Mesenchymal stem cell (in vitro differentiated cells and primary cell): ENCODE data around the gene CCL4.

ENCODE experiments used
- DNase-seq: peaks from one replicate; pipeline ENCODE4 v3.0.0-alpha.2; 2013
- H2AFZ ChIP-seq: one replicate; pipeline ENCODE4 v1.6.1; 2013; ENCODE audit warnings: low read depth, mild to moderate bottlenecking, control low read depth, inconsistent platforms, low read length, moderate library complexity
- H2AK5ac ChIP-seq: 2 replicates; pipeline ENCODE4 v1.6.1; 2013; ENCODE audit warnings: low read length, moderate library complexity, mild to moderate bottlenecking, inconsistent platforms; ENCODE audit not compliant: severe bottlenecking
- H2BK120ac ChIP-seq: one replicate; pipeline ENCODE4 v1.6.1; 2013; ENCODE audit warnings: low read depth, mild to moderate bottlenecking, inconsistent platforms, low read length, moderate library complexity
- H2BK12ac ChIP-seq, 2 experiments: one replicate each; pipeline ENCODE4 v1.6.1; 2013; ENCODE audit warnings: inconsistent platforms in 2 of 2, low read length in 2 of 2, mild to moderate bottlenecking in 2 of 2, moderate library complexity in 2 of 2, control low read depth in 1 of 2
- H2BK15ac ChIP-seq: one replicate; pipeline ENCODE4 v1.6.1; 2013; ENCODE audit warnings: mild to moderate bottlenecking, low read depth, inconsistent platforms; ENCODE audit not compliant: poor library complexity, severe bottlenecking
- H2BK5ac ChIP-seq: 2 replicates; pipeline ENCODE4 v1.6.1; 2013; ENCODE audit warnings: low read depth, mild to moderate bottlenecking, low read length, control low read depth, inconsistent platforms; ENCODE audit not compliant: poor library complexity, severe bottlenecking
- H3K14ac ChIP-seq, 2 experiments: one replicate each; pipeline ENCODE4 v1.6.1; 2013; ENCODE audit warnings: inconsistent platforms in 2 of 2, low read length in 2 of 2, control low read depth in 1 of 2, mild to moderate bottlenecking in 1 of 2, moderate library complexity in 1 of 2
- H3K18ac ChIP-seq, 2 experiments: one replicate each; pipeline ENCODE4 v1.6.1; 2013; ENCODE audit warnings: inconsistent platforms in 2 of 2, low read length in 2 of 2, control low read depth in 1 of 2, low read depth in 1 of 2, mild to moderate bottlenecking in 1 of 2
- H3K23ac ChIP-seq, 2 experiments: one replicate each; pipeline ENCODE4 v1.6.1; 2013; ENCODE audit warnings: inconsistent platforms in 2 of 2, low read length in 2 of 2, mild to moderate bottlenecking in 2 of 2, moderate library complexity in 2 of 2, control low read depth in 1 of 2
- H3K27ac ChIP-seq: 2 replicates; pipeline ENCODE4 v1.5.1; 2013; ENCODE audit warnings: mild to moderate bottlenecking, moderate library complexity, low read length, control low read depth, inconsistent platforms; ENCODE audit not compliant: poor library complexity, severe bottlenecking
- H3K27me3 ChIP-seq, 2 experiments: 2 replicates each; pipeline versions ENCODE4 v1.6.1 to v1.7.0; 2013; ENCODE audit warnings: low read length in 2 of 2, mild to moderate bottlenecking in 2 of 2, moderate library complexity in 2 of 2, control low read depth in 1 of 2, inconsistent platforms in 1 of 2; ENCODE audit not compliant: control insufficient read depth in 1 of 2, insufficient read depth in 1 of 2
- H3K36me3 ChIP-seq, 2 experiments: 2 replicates each; pipeline versions ENCODE4 v1.6.1 to v1.7.0; 2013; ENCODE audit warnings: low read length in 2 of 2, control low read depth in 1 of 2, inconsistent platforms in 1 of 2, low read depth in 1 of 2, mild to moderate bottlenecking in 1 of 2; ENCODE audit not compliant: insufficient read depth in 2 of 2, control insufficient read depth in 1 of 2
- H3K4ac ChIP-seq, 2 experiments: one replicate each; pipeline ENCODE4 v1.6.1; 2013; ENCODE audit warnings: inconsistent platforms in 2 of 2, low read length in 2 of 2, mild to moderate bottlenecking in 2 of 2, moderate library complexity in 2 of 2, control low read depth in 1 of 2, low read depth in 1 of 2
- H3K4me1 ChIP-seq: 2 replicates; pipeline ENCODE4 v1.6.1; 2013; ENCODE audit warnings: low read depth, low read length, control low read depth; ENCODE audit not compliant: control insufficient read depth, insufficient read depth
- H3K4me2 ChIP-seq: 2 replicates; pipeline ENCODE4 v1.6.1; 2013; ENCODE audit warnings: low read length, mild to moderate bottlenecking, inconsistent platforms; ENCODE audit not compliant: poor library complexity, severe bottlenecking
- H3K4me3 ChIP-seq, 2 experiments: 2 replicates each; pipeline versions ENCODE4 v1.5.1 to v1.7.0; 2013; ENCODE audit warnings: low read length in 2 of 2, mild to moderate bottlenecking in 2 of 2, control low read depth in 1 of 2, low read depth in 1 of 2; ENCODE audit not compliant: insufficient read depth in 1 of 2
- H3K79me1 ChIP-seq: replicated peaks from 2 replicates; pipeline ENCODE4 v1.6.1; 2013; ENCODE audit warnings: mild to moderate bottlenecking, control low read depth, low read length, inconsistent platforms; ENCODE audit not compliant: poor library complexity, severe bottlenecking
- H3K9ac ChIP-seq: 2 replicates; pipeline ENCODE4 v1.7.0; 2013; ENCODE audit warnings: mild to moderate bottlenecking, low read length, moderate library complexity
- H3K9me3 ChIP-seq: 2 replicates; pipeline ENCODE4 v1.7.0; 2013; ENCODE audit warnings: mild to moderate bottlenecking, low read length; ENCODE audit not compliant: control insufficient read depth
- H4K8ac ChIP-seq: one replicate; pipeline ENCODE4 v1.6.1; 2013; ENCODE audit warnings: inconsistent platforms, mild to moderate bottlenecking, low read length, moderate library complexity
- H4K91ac ChIP-seq: one replicate; pipeline ENCODE4 v1.6.1; 2013; ENCODE audit warnings: mild to moderate bottlenecking, low read length, inconsistent platforms
- WGBS: methylation state at CpG from one replicate; pipeline ENCODE4 v1.1.7; 2013; ENCODE audit warnings: mixed read lengths; 5-methylcytosine and 5-hydroxymethylcytosine counted together

Gene CCL4

DNA sequence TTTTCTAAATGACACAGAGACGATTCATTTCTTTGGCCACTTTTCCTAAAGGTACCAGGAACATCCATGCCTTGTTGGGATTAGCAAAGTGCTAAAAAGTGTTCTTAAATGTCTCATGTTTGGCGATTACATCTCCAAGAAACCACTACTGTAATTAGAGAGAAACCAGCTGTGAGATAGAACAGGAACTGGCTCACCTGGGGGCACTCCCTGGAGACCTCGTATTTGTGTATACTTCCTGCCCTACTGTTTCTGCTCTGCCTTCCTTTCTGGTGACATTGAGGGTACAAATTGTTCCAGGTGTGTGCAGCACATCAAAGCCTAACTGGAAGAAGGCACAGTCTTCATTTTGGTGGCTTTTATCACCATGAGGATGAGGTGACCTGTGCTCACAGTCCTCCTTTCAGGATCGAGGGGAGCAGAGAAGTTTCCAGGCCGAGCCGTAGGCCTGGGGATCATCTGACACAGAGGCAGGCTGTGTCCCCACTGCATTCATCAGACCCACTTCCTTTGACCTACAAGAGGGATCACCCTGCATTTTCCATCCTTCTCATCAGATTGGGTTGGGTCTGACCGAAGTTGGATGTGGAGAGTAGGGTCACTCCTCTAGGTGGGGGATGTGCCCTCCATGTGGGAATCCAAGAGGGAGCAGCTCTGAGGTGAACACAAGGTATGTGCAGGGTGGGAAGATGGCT lies 23.7 kb downstream of the CCL4 start:
- Histone ChIP-seq H2BK12ac (no peak overlapping the region), H3K27me3 (peaks cover 0 to 20% of the 10 kb centered on the region in 2 experiments), H3K9me3 (peaks cover 12% of the 10 kb centered on the region), H3K23ac (no peak overlapping the region), H3K18ac (no peak overlapping the region), H2AK5ac (no peak overlapping the region), H3K27ac (no peak overlapping the region), H3K4me2 (no peak overlapping the region), H3K4ac (no peak overlapping the region), H3K36me3 (no peaks in the 10 kb centered on the region), H2AFZ (no peak overlapping the region), H3K4me1 (no peaks in the 10 kb centered on the region), H4K91ac (no peak overlapping the region), H2BK120ac (no peak overlapping the region), H3K9ac (no peak overlapping the region), H3K4me3 (no peak overlapping the region), H3K79me1 (no peaks in the 10 kb centered on the region), H3K14ac (no peak overlapping the region), H2BK5ac (no peak overlapping the region), H2BK15ac (no peak overlapping the region), H4K8ac (no peak overlapping the region)
- no peak for DNase-seq
- 68% methylated on average over 5 of the region's 7 CpGs for WGBS

DNA sequence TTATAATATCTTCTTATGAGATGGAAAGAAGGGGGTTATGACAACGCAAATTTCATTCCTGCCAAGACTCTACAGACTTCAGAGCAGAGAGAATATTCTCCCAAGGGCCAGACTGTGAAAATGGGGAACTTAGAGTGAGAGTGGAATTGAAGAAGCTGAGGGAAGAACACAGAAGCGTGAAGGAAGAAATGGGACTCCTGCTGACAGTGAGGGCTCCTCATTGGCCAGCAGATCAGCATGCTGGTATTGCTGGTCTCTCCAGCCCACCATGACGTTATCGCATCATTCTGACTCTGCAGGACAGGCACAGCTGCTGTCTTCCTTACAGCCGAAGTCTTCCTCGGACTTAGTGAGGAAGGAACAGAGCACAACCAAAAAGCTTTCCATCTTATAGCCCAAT lies 24.3 kb downstream of the CCL4 start:
- H3K18ac ChIP-seq: no peak overlapping the region
- no peaks in the 10 kb centered on the region for H3K4me1 ChIP-seq
- H2BK120ac ChIP-seq: no peak overlapping the region
- H2BK12ac ChIP-seq: no peak overlapping the region
- no peak overlapping the region for H2BK5ac ChIP-seq
- H3K27ac ChIP-seq: no peak overlapping the region
- no peak overlapping the region for H3K14ac ChIP-seq
- no peak overlapping the region for H4K91ac ChIP-seq
- no peaks in the 10 kb centered on the region for H3K36me3 ChIP-seq
- 47% methylated on average over 3 of the region's 6 CpGs for WGBS
- peaks cover 12% of the 10 kb centered on the region for H3K9me3 ChIP-seq
- H2BK15ac ChIP-seq: no peak overlapping the region
- DNase-seq: no peak
- no peak overlapping the region for H4K8ac ChIP-seq
- no peak overlapping the region for H2AFZ ChIP-seq
- H2AK5ac ChIP-seq: no peak overlapping the region
- no peak overlapping the region for H3K4ac ChIP-seq
- H3K79me1 ChIP-seq: no peaks in the 10 kb centered on the region
- H3K4me3 ChIP-seq: no peak overlapping the region
- peaks cover 0 to 26% of the 10 kb centered on the region in 2 experiments for H3K27me3 ChIP-seq
- no peak overlapping the region for H3K9ac ChIP-seq
- no peak overlapping the region for H3K4me2 ChIP-seq
- no peak overlapping the region for H3K23ac ChIP-seq

DNA sequence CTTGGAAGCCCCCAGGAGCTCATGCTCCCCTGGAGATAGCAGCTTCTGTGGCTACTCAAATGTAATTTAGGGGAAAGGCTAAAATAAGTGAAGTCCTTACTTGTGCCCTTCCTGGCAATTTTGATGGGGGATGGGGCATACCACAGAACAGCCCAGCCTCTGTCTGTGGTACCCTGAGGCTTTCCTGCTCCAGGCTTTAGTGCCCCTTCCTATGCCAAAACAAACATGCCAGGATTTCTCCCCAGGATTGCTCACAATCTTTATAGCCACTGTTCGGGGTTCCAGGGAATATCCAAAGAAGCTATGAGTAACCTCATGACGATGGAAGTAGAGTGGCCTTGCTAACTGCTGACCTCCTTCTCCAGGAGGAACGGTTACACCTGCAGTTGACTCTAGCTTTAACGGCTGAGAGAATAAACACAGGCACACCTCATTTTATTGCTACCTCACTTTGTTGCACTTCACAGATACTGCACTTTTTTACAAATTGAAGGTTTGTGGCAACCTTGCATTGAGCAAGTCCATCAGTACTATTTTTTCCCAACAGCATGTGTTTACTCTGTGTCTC lies 24.9 kb downstream of the CCL4 start:
- no peak overlapping the region for H2AFZ ChIP-seq
- no peak overlapping the region for H3K9ac ChIP-seq
- H3K27me3 ChIP-seq: peaks cover 0 to 28% of the 10 kb centered on the region in 2 experiments
- no peak overlapping the region for H2AK5ac ChIP-seq
- no peak overlapping the region for H3K18ac ChIP-seq
- no peak overlapping the region for H2BK120ac ChIP-seq
- no peak overlapping the region for H2BK15ac ChIP-seq
- H4K91ac ChIP-seq: no peak overlapping the region
- H3K36me3 ChIP-seq: no peaks in the 10 kb centered on the region
- H3K27ac ChIP-seq: no peak overlapping the region
- no peaks in the 10 kb centered on the region for H3K4me1 ChIP-seq
- no peak overlapping the region for H3K23ac ChIP-seq
- H3K79me1 ChIP-seq: no peaks in the 10 kb centered on the region
- peaks cover 12% of the 10 kb centered on the region for H3K9me3 ChIP-seq
- no peak overlapping the region for H3K4me3 ChIP-seq
- 77% methylated on average over 4 of the region's 4 CpGs for WGBS
- no peak overlapping the region for H3K4me2 ChIP-seq
- DNase-seq: no peak
- H4K8ac ChIP-seq: no peak overlapping the region
- no peak overlapping the region for H3K4ac ChIP-seq
- H3K14ac ChIP-seq: no peak overlapping the region
- no peak overlapping the region for H2BK5ac ChIP-seq
- no peak overlapping the region for H2BK12ac ChIP-seq

DNA sequence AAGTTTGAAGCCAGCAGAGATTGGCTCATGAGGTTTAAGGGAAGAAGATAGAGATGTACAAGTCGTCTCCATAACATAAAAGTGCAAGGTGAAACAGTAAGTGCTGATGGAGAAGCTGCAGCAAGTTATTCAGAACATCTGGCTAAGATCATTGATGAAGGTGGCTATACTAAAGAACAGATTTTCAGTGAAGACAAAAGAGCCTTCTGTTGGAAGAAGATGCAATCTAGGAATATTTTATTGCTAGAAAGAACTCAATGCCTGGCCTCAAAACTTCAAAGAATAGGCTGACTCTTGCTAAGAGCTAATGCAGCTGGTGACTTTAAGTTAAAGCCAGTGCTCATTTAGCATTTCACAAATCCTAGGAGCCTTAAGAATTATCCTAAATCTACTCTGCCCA lies 26.0 kb downstream of the CCL4 start:
- Histone ChIP-seq H4K8ac (no peak overlapping the region), H3K18ac (no peak overlapping the region), H2BK15ac (no peak overlapping the region), H3K9ac (no peak overlapping the region), H3K14ac (no peak overlapping the region), H4K91ac (no peak overlapping the region), H2AFZ (no peak overlapping the region), H2AK5ac (no peak overlapping the region), H3K27ac (no peak overlapping the region), H2BK120ac (no peak overlapping the region), H3K9me3 (peaks cover 12% of the 10 kb centered on the region), H3K27me3 (peaks cover 0 to 28% of the 10 kb centered on the region in 2 experiments), H3K23ac (no peak overlapping the region), H3K4me3 (no peak overlapping the region), H3K4ac (no peak overlapping the region), H3K4me1 (no peaks in the 10 kb centered on the region), H3K36me3 (no peaks in the 10 kb centered on the region), H3K4me2 (no peak overlapping the region), H2BK5ac (no peak overlapping the region), H3K79me1 (no peaks in the 10 kb centered on the region), H2BK12ac (no peak overlapping the region)
- no peak for DNase-seq
- WGBS: 48% methylated on average over 1 of the region's 1 CpG
